IPS-20b (cell line): ENCODE results near the gene PCDHGA7.
A peak's percentile ranks its signal among the peaks of the same experiment; 100 is the strongest.

ENCODE experiments used
- H3K27ac ChIP-seq: one replicate; pipeline ENCODE4 v1.5.1; 2013; ENCODE audit warnings: low read length
- H3K27me3 ChIP-seq: 2 replicates; pipeline ENCODE4 v1.6.1; 2013; ENCODE audit warnings: mild to moderate bottlenecking, low read length, inconsistent platforms; ENCODE audit not compliant: insufficient read depth
- H3K36me3 ChIP-seq: 2 replicates; pipeline ENCODE4 v1.6.1; 2013; ENCODE audit warnings: low read depth, mild to moderate bottlenecking, inconsistent platforms, low read length, moderate library complexity; ENCODE audit not compliant: insufficient read depth
- H3K4me1 ChIP-seq: 2 replicates; pipeline ENCODE4 v1.6.1; 2013; ENCODE audit warnings: mild to moderate bottlenecking, control low read depth, inconsistent platforms, low read length, moderate library complexity; ENCODE audit not compliant: insufficient read depth
- H3K4me3 ChIP-seq: 2 replicates; pipeline ENCODE4 v1.5.1; 2013; ENCODE audit warnings: mild to moderate bottlenecking, low read length, inconsistent platforms
- H3K9ac ChIP-seq: 2 replicates; pipeline ENCODE4 v1.6.1; 2013; ENCODE audit warnings: low read depth, mild to moderate bottlenecking, inconsistent platforms, low read length, moderate library complexity
- H3K9me3 ChIP-seq: 2 replicates; pipeline ENCODE4 v1.6.1; 2013; ENCODE audit warnings: mild to moderate bottlenecking, low read depth, low read length, inconsistent platforms; ENCODE audit not compliant: insufficient read depth

The PCDHGA7 gene

DNA sequence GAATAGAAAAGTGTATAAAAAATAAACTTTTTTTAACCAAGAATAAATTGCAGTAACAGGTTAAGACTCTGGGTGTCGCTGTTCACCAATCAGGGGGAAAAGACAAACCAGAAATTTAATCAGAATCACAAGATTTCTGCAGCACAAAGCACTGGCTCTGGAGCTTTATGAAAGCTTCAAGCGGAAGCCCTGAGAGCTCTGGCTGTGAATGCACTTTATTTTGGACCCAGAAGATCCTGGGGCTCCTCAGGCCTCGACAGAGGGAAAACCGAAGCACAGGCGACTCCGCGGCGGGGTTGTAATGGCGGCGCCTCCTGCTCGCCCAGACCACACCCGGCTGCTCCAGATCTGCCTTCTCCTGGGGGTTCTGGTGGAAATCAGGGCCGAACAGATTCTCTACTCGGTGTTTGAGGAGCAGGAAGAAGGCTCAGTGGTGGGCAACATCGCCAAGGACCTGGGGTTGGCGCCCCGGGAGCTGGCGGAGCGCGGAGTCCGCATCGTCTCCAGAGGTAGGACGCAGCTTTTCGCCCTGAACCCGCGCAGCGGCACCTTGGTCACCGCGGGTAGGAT lies 27.6 kb upstream of the PCDHGA7 start, which contains the start of gene PCDHGA4:
PCDHGA4 (plus strand) TSS at position 122 of the 570 bp plus-strand sequence; CDS start at position 209, 87 bp downstream.
- Histone ChIP-seq H3K27ac (no peak within 1 kb of the TSS), H3K4me3 (no peak within 1 kb of the TSS), H3K27me3 (no peaks in the 10 kb centered on the region), H3K36me3 (no peaks in the 10 kb centered on the region; the same call in 1 of the 2 replicates), H3K9me3 (peaks cover 67% of the 10 kb centered on the region), H3K9ac (no peak within 1 kb of the TSS), H3K4me1 (no peaks in the 10 kb centered on the region)

DNA sequence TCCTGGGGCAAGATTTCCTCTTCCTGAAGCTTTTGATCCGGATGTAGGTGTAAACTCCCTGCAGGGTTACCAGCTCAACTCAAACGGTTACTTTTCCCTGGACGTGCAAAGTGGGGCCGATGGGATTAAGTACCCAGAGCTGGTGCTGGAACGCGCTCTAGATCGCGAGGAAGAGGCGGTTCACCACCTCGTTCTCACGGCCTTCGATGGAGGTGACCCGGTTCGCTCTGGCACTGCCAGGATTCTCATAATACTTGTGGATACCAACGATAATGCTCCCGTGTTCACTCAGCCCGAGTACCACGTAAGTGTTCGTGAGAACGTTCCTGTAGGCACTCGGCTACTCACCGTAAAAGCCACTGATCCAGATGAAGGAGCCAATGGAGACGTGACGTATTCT lies 26.9 kb upstream of the PCDHGA7 start:
- Histone ChIP-seq H3K9ac (no peak overlapping the region), H3K36me3 (no peaks in the 10 kb centered on the region; the same call in 1 of the 2 replicates), H3K27me3 (no peaks in the 10 kb centered on the region), H3K9me3 (peaks cover 70% of the 10 kb centered on the region), H3K4me3 (no peak overlapping the region), H3K4me1 (no peaks in the 10 kb centered on the region), H3K27ac (no peak overlapping the region)

DNA sequence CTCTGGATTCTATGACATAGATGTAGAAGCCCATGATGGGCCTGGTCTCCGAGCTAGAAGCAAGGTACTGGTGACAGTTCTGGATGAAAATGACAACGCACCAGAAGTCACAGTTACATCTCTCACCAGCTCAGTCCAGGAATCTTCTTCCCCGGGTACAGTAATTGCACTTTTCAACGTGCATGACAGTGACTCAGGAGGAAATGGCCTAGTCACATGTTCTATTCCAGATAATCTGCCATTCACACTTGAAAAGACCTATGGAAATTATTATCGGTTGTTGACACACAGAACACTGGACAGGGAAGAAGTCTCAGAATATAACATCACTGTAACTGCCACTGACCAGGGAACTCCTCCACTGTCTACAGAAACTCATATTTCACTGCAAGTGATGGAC lies 26.4 kb upstream of the PCDHGA7 start:
- Histone ChIP-seq H3K9ac (no peak overlapping the region), H3K36me3 (no peaks in the 10 kb centered on the region; the same call in 1 of the 2 replicates), H3K27ac (no peak overlapping the region), H3K27me3 (no peaks in the 10 kb centered on the region), H3K4me3 (no peak overlapping the region), H3K4me1 (no peaks in the 10 kb centered on the region), H3K9me3 (peaks cover 71% of the 10 kb centered on the region)

DNA sequence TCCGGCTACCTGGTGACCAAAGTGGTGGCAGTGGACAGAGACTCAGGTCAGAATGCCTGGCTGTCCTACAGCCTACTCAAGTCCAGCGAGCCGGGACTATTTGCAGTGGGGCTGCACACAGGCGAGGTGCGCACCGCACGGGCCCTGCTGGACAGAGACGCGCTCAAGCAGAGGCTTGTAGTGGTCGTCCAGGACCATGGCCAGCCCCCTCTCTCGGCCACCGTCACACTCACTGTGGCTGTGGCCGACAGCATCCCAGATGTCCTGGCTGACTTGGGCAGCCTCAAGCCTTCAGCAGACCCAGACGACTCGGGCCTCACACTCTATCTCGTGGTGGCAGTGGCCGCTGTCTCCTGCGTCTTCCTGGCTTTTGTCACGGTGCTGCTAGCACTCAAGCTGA lies 25.6 kb upstream of the PCDHGA7 start:
- Histone ChIP-seq H3K9me3 (peaks cover 70% of the 10 kb centered on the region), H3K27me3 (no peaks in the 10 kb centered on the region), H3K27ac (no peak overlapping the region), H3K36me3 (no peaks in the 10 kb centered on the region; the same call in 1 of the 2 replicates), H3K9ac (no peak overlapping the region), H3K4me3 (no peak overlapping the region), H3K4me1 (no peaks in the 10 kb centered on the region)

DNA sequence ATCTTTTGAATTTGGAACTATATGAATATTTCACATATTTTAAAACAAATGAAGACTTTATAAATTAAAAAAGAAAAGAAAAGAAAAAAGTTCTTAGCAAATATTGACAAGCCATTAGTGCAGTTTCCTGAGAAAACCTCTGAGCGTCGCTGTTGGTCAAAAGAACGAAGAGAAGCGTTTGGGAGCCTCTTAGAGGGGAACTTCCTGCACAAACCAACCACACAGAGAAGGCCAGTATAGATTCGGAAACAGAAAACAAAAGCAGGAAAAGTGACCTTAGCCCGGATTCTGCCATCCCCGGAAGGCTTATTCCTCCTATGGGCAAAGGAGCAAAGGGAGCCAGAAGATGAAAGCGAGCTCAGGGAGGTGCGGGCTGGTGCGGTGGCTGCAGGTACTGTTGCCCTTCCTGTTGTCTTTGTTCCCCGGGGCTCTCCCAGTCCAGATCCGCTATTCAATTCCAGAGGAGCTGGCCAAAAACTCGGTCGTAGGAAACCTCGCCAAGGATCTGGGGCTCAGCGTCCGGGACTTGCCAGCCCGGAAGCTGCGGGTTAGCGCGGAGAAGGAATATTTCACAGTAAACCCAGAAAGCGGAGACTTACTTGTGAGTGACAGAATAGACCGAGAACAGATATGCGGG lies 22.6 kb upstream of the PCDHGA7 start, which contains the start of gene PCDHGB2:
PCDHGB2 (plus strand) TSS at position 205 of the 637 bp plus-strand sequence; CDS start at position 347, 142 bp downstream.
- H3K27ac ChIP-seq, result no peak within 1 kb of the TSS
- H3K27me3 ChIP-seq, result no peaks in the 10 kb centered on the region
- H3K9ac ChIP-seq, result no peak within 1 kb of the TSS
- no peaks in the 10 kb centered on the region for H3K4me1 ChIP-seq
- H3K9me3 ChIP-seq, result peaks cover 76% of the 10 kb centered on the region
- peak within 1 kb of the TSS; percentile 44; the same call in 1 of the 2 replicates for H3K4me3 ChIP-seq
- no peaks in the 10 kb centered on the region; the same call in 1 of the 2 replicates for H3K36me3 ChIP-seq

DNA sequence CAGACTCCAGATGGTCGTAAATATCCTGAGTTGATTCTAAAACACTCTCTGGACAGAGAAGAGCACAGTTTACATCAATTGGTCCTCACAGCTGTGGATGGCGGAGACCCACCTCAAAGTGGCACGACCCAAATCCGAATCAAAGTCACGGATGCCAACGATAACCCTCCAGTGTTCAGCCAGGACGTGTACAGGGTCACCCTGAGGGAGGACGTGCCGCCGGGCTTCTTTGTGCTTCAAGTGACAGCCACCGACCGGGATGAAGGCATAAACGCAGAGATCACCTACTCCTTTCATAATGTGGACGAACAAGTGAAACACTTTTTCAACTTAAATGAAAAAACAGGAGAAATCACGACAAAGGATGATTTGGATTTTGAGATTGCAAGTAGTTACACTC lies 21.9 kb upstream of the PCDHGA7 start:
- Histone ChIP-seq H3K27me3 (no peaks in the 10 kb centered on the region), H3K9ac (no peak overlapping the region), H3K9me3 (peaks cover 76% of the 10 kb centered on the region), H3K36me3 (no peaks in the 10 kb centered on the region; the same call in 1 of the 2 replicates), H3K4me3 (no peak overlapping the region), H3K4me1 (no peaks in the 10 kb centered on the region), H3K27ac (no peak overlapping the region)

DNA sequence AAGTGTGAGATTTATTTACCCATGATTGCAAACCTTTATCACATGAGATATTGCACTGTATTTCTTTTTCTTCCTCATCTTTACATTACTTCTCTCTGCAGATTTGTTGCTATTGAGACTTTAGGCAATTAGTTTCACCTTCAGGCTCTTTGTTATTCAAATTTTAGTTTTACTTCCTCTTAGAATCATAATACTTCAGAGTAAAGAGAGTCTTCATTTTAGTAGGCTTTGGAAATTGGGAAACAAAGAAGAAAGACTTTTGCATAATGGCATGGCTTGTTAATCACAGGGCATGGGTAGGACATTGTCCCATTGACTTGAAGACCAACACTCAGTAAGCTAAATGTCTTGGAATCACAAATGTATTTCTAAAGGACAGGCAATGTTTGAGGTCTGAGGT lies 19.8 kb upstream of the PCDHGA7 start:
- Histone ChIP-seq H3K4me1 (no peaks in the 10 kb centered on the region), H3K9ac (no peak overlapping the region), H3K27me3 (no peaks in the 10 kb centered on the region), H3K4me3 (peak overlapping the region; percentile 23; the same call in 1 of the 2 replicates), H3K9me3 (peaks cover 75% of the 10 kb centered on the region), H3K27ac (no peak overlapping the region), H3K36me3 (no peaks in the 10 kb centered on the region; the same call in 1 of the 2 replicates)

DNA sequence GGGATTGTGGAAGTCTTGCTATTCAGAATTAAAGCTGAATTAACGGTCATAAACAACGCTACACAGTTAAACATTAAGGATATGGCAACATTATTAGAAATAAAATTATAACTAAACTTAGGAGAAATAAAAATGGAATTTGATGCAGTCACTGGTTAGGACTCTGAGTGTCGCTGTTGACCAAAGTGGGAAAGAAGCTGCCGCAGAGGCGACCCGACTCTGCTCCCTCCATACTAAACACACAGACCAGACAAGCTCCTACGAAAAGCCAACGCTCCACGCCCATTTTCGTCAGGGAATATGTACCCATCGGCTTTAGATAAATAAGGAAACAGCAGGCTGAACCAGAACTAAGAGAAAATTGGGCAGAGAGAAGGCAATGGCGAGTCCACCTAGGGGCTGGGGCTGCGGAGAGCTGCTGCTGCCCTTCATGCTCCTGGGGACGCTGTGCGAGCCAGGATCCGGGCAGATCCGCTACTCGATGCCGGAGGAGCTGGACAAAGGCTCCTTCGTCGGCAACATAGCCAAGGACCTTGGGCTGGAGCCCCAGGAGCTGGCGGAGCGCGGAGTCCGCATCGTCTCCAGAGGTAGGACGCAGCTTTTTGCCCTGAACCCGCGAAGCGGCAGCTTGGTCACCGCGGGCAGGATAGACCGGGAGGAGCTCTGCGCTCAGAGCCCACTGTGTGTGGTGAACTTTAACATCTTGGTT lies 18.4 kb upstream of the PCDHGA7 start, which contains the start of gene PCDHGA5:
PCDHGA5 (plus strand) TSS at position 211 of the 709 bp plus-strand sequence; CDS start at position 380, 169 bp downstream.
- Histone ChIP-seq H3K27ac (no peak within 1 kb of the TSS), H3K27me3 (no peaks in the 10 kb centered on the region), H3K9ac (no peak within 1 kb of the TSS), H3K4me1 (no peaks in the 10 kb centered on the region), H3K9me3 (peaks cover 68% of the 10 kb centered on the region), H3K4me3 (0 out of 2 replicates have a peak within 1 kb of the TSS, but pooled peaks have one; percentile 23), H3K36me3 (no peaks in the 10 kb centered on the region; the same call in 1 of the 2 replicates)

DNA sequence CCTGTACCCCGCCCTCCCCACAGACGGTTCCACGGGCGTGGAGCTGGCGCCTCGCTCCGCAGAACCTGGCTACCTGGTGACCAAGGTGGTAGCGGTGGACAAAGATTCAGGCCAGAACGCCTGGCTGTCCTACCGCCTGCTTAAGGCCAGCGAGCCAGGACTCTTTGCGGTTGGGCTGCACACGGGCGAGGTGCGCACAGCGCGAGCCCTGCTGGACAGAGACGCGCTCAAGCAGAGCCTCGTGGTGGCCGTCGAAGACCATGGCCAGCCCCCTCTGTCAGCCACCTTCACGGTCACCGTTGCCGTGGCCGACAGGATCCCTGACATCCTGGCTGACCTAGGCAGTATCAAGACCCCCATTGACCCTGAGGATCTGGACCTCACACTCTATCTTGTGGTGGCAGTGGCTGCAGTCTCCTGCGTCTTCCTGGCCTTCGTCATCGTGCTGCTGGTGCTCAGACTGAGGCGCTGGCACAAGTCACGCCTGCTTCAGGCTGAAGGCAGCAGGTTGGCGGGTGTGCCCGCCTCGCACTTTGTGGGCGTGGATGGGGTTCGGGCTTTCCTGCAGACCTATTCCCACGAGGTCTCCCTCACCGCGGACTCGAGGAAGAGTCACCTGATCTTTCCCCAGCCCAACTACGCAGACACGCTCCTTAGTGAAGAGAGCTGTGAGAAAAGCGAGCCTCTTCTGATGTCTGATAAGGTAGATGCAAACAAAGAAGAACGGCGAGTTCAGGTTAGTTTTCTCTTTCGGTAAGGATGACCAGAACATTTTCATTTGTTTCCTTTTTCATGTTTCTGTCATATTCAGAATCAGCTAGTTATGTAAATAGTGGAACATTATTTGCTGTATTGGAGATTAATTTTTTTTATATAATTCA lies 16.3 kb upstream of the PCDHGA7 start:
- Histone ChIP-seq H3K27me3 (no peaks in the 10 kb centered on the region), H3K4me1 (no peaks in the 10 kb centered on the region), H3K9me3 (peaks cover 69% of the 10 kb centered on the region), H3K27ac (no peak overlapping the region), H3K4me3 (no peak overlapping the region), H3K9ac (no peak overlapping the region), H3K36me3 (no peaks in the 10 kb centered on the region; the same call in 1 of the 2 replicates)

DNA sequence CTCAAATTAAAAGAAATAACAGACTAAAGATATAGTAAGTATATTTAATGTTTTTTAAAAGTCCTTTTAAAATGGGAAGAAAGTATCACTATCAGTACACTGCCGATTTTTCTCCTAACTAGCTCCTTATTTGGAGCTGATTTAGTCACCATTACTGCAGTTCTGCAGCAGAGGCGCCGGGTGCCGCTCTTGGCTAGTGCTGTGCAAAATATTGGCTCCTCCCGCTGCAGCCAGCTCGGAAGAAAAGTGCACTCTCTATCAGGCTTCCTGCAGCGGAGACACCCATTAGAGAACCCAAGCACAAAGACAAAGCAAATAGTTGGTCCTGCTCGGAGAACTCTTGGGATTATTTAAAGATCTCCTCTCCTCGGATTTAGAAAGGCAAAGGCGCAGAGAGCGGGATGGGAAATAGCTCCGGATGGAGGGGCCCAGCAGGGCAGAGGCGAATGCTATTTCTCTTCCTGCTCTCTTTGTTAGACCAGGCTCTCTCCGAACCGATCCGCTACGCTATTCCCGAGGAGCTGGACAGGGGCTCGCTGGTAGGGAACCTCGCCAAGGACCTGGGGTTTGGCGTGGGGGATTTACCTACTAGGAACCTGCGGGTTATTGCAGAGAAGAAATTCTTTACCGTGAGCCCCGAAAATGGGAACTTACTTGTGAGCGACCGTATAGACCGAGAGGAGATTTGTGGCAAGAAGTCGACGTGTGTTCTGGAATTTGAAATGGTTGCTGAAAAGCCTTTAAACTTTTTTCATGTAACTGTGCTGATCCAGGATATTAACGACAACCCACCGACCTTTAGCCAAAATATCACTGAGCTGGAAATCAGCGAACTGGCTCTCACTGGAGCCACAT lies 12.3 kb upstream of the PCDHGA7 start, which contains the start of gene PCDHGB3:
PCDHGB3 (plus strand) TSS at position 249 of the 855 bp plus-strand sequence; CDS start at position 402, 153 bp downstream.
- Histone ChIP-seq H3K36me3 (no peaks in the 10 kb centered on the region; the same call in 1 of the 2 replicates), H3K27ac (no peak within 1 kb of the TSS), H3K4me1 (no peaks in the 10 kb centered on the region), H3K9ac (no peak within 1 kb of the TSS), H3K9me3 (peaks cover 73% of the 10 kb centered on the region), H3K27me3 (no peaks in the 10 kb centered on the region), H3K4me3 (no peak within 1 kb of the TSS; the same call in 1 of the 2 replicates)
